ENCODE measurements around the gene PROS1.
A peak's percentile ranks its signal among the peaks of the same experiment; 100 is the strongest.

The PROS1 gene

DNA sequence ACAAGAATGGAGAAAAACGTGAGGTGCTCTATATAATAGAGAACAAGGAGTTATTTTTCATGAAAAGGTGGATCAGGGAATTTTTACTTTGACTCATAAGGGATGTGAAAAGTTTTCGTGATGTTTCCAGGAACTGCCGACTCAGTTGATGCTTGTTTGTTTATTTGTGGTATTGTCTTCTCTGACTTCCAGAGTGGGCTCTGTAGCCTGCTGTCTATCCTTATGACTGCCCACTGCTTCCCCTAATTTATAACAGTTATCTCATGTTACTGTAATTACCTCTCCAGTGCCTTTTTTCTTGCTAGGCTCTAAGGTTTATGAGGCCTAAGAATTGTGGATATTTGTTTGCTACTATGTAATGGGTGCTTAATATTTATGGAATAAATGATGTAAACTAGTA is 18.5 kb upstream of the PROS1 start:
- peak in 1 of 2 donors; percentile 19 for DNase-seq (ENCODE audit: low read depth in 2 of 2)
- TF ChIP-seq, protein P1, sequence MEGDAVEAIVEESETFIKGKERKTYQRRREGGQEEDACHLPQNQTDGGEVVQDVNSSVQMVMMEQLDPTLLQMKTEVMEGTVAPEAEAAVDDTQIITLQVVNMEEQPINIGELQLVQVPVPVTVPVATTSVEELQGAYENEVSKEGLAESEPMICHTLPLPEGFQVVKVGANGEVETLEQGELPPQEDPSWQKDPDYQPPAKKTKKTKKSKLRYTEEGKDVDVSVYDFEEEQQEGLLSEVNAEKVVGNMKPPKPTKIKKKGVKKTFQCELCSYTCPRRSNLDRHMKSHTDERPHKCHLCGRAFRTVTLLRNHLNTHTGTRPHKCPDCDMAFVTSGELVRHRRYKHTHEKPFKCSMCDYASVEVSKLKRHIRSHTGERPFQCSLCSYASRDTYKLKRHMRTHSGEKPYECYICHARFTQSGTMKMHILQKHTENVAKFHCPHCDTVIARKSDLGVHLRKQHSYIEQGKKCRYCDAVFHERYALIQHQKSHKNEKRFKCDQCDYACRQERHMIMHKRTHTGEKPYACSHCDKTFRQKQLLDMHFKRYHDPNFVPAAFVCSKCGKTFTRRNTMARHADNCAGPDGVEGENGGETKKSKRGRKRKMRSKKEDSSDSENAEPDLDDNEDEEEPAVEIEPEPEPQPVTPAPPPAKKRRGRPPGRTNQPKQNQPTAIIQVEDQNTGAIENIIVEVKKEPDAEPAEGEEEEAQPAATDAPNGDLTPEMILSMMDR (IDR thresholded peaks at IDR 0.05; ENCODE audit: low read depth, low read length), result no peak
- no peak overlapping the region for H3K4me3 ChIP-seq (replicated peaks in 1 of 2; ENCODE audit: low read depth in 2 of 2, low read length in 2 of 2)

DNA sequence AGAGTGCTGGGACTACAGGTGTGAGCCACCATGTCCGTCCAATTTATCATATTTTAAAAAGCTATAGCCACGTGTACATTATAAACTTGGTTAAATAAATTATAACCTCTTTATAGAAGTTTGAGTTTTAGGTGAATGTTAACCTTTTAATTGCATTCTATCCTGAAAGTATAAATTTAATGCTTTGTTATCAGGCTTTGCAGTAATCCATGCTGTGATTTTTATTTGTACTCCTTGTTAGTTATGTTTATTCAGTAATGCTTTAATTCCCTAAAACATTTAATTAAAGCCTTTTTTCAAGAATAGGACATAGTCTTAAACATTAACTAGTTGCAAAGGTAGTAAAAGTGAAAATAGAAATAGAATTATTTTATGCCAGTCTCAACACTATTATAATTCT is 17.9 kb upstream of the PROS1 start:
- TF ChIP-seq, protein P1 (IDR thresholded peaks at IDR 0.05; ENCODE audit: low read depth, low read length), result no peak
- no peak overlapping the region for H3K4me3 ChIP-seq (replicated peaks in 1 of 2; ENCODE audit: low read depth in 2 of 2, low read length in 2 of 2)
- no peak for DNase-seq (ENCODE audit: low read depth in 2 of 2)

DNA sequence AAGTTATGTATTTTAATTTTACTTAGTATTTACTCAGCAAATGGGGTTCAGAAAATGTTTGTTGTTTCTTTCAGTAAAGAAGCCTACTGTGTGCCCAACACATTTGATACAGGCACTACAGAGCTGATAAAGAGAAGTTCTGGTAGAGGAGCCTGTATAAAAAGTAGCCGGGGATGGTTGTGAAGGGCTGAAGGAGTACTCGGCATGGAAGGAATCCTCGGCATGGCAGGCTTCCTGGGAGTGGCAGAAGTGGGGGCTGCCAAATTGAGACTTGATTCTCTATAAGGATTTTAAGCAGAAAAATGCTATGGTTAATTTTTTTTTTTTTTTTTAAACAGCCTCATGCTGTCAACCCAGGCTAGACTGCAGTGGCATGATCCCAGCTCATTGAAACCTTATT is 15.5 kb upstream of the PROS1 start:
- H3K4me3 ChIP-seq (replicated peaks in 1 of 2; ENCODE audit: low read depth in 2 of 2, low read length in 2 of 2), result no peak overlapping the region
- no peak for DNase-seq (ENCODE audit: low read depth in 2 of 2)
- TF ChIP-seq, protein P1 (IDR thresholded peaks at IDR 0.05; ENCODE audit: low read depth, low read length), result no peak

DNA sequence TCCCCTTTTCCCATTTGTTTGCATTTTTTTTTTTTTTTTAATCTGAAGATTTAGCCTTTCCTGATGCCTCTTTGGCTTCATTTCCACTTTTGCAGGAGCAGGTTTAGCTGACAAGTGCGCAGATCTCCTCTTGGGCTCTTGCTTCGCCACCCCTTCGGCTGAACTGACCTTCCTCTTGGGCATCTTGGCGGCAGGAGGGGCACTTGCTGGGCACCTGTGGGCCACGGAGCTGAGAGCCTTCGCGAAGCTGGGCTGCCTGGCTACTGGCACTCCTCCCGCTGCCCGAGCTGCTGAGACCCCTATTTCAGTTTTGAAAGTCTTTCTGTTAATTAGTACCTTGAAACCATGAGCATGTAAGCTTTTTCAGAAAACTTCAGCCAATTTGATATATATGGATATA is 15.1 kb upstream of the PROS1 start:
- H3K4me3 ChIP-seq (replicated peaks in 1 of 2; ENCODE audit: low read depth in 2 of 2, low read length in 2 of 2), result no peak overlapping the region
- DNase-seq (ENCODE audit: low read depth in 2 of 2), result no peak
- TF ChIP-seq, protein P1 (IDR thresholded peaks at IDR 0.05; ENCODE audit: low read depth, low read length), result no peak

DNA sequence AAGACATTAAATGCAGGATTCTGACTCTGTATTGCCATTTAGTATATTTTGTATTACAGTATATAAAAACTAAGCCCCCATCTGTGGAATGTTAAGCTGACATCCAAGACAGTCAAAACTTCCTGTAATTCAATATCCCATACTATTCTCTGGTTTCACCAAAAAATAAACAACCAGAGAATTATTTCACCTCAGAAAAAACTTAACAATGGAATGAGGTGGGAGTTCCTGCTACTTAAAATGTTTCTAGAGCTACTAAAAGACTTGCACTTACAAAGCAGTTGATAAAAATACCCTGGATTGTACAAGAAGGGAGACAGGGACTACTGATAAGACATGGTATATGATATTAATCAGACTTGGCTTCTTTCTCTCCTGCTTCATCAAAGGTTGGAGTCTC is 14.6 kb upstream of the PROS1 start:
- H3K4me3 ChIP-seq (replicated peaks in 1 of 2; ENCODE audit: low read depth in 2 of 2, low read length in 2 of 2), result no peak overlapping the region
- TF ChIP-seq, protein P1 (IDR thresholded peaks at IDR 0.05; ENCODE audit: low read depth, low read length), result no peak
- peak; percentile 18 to 26 for DNase-seq (ENCODE audit: low read depth in 2 of 2)

DNA sequence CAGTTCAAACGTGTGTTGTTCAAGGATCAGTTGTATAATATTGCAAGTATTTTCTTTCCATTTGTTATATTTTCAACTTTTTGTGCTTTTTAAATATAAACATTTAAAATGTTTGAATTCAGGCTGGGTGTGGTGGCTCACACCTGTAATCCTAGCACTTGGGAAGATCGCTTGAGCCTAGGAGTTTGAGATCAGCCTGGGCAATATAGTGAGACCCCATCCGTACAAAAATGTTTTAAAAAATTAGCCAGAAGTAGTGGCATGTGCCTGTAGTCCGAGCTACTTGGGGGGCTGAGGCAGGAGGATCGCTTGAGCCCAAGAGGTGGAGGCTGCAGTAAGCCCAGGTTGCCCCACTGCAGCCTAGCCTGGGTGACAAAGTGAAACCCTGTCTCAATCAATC is 10.9 kb upstream of the PROS1 start:
- no peak overlapping the region for H3K4me3 ChIP-seq (replicated peaks in 1 of 2; ENCODE audit: low read depth in 2 of 2, low read length in 2 of 2)
- TF ChIP-seq, protein P1 (IDR thresholded peaks at IDR 0.05; ENCODE audit: low read depth, low read length), result no peak
- DNase-seq (ENCODE audit: low read depth in 2 of 2), result no peak

DNA sequence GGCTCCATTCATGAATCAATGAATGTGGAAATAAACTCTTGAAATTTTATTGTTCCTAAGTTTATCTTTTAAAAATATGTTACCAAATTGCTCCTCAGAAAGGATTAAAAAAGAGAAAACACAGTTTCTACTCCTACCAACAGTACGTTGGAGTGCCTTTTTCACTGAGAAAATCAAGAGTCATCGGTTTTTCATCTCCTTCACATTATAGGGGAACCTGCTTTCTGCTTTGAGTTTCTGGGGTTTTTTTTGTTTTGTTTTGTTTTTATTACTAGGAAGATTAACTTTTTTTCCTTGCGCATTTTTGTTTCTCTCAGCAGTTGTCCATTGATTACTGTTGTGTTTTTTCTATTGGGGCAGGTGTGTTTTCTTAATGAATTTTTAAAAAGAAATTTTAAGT is 9.7 kb upstream of the PROS1 start:
- TF ChIP-seq, protein P1 (IDR thresholded peaks at IDR 0.05; ENCODE audit: low read depth, low read length), result no peak
- DNase-seq (ENCODE audit: low read depth in 2 of 2), result no peak
- no peak overlapping the region for H3K4me3 ChIP-seq (replicated peaks in 1 of 2; ENCODE audit: low read depth in 2 of 2, low read length in 2 of 2)

Measured in cardiac fibroblast (primary cell).